Activated CD4-positive, alpha-beta T cell treated with anti-CD3 and anti-CD28 coated beads, Interleukin-2, amount 50 U/mL, for 16 hours (primary cell): ENCODE data around the gene B9D1.
"Not testable (repeated sequence)": the region's sequence is repeated elsewhere in the genome, so short reads cannot be mapped to it uniquely, and the experiment has no call there.

Experiments used
- DNase-seq: peaks from one replicate; pipeline ENCODE4 v3.0.0-alpha.2; 2020

B9D1 gene

GRCh38 chr17:19357351-19357750 is 5.2 kb downstream of the B9D1 start:
- DNase-seq = no peak

GRCh38 chr17:19354748-19355147 is 7.8 kb downstream of the B9D1 start:
- DNase-seq = no peak

GRCh38 chr17:19353401-19353800 is 9.1 kb downstream of the B9D1 start:
- DNase-seq = not testable (repeated sequence)

GRCh38 chr17:19348806-19349205 is 13.7 kb downstream of the B9D1 start:
- no peak for DNase-seq

- no peak for DNase-seq
Measured at GRCh38 chr17:19348081-19348650, 14.4 kb downstream of the B9D1 start.

GRCh38 chr17:19347323-19348080 is 15.0 kb downstream of the B9D1 start:
- DNase-seq = no peak

- DNase-seq = no peak
Measured at GRCh38 chr17:19346351-19347255, 15.9 kb downstream of the B9D1 start.

GRCh38 chr17:19345486-19346350 is 16.8 kb downstream of the B9D1 start:
- DNase-seq = no peak

GRCh38 chr17:19345067-19345460 is 17.5 kb downstream of the B9D1 start:
- DNase-seq = no peak

GRCh38 chr17:19344311-19345066 is 18.0 kb downstream of the B9D1 start:
- no peak for DNase-seq

GRCh38 chr17:19343671-19344151 is 18.8 kb downstream of the B9D1 start:
- DNase-seq = no peak

GRCh38 chr17:19343256-19343630 is 19.3 kb downstream of the B9D1 start:
- no peak for DNase-seq

GRCh38 chr17:19342611-19343255 is 19.8 kb downstream of the B9D1 start:
- no peak for DNase-seq

- no peak for DNase-seq
Measured at GRCh38 chr17:19341641-19342610, 20.6 kb downstream of the B9D1 start.

- DNase-seq = no peak
Measured at GRCh38 chr17:19341211-19341631, 21.3 kb downstream of the B9D1 start.

- DNase-seq = no peak
Measured at GRCh38 chr17:19339341-19339815, 23.1 kb downstream of the B9D1 start.

GRCh38 chr17:19338031-19338990 is 24.2 kb downstream of the B9D1 start:
- DNase-seq = peak; percentile 61

- no peak for DNase-seq
Measured at GRCh38 chr17:19337712-19338023, 24.9 kb downstream of the B9D1 start.
